HepG2 (cell line): ENCODE results near the gene CDC123. TPM values are rescaled to one million over a fixed set of nuclear protein-coding genes. Genes with fewer than 3 reads are reported as not detected.

ENCODE experiments used
- ATAC-seq: fragments of 200-7000 bp; cut with Tn5 transposase; 3 replicates; pipeline ENCODE4 v1.9.1; 2020; ENCODE audit warnings: mild to moderate bottlenecking, moderate library complexity
- BruUV-seq: library from RNA; stranded (reverse); fragments of 400-500 nt; replicated peaks from 2 replicates; lab custom pipeline; 2021; lab: Mats Ljungman, UMichigan
- CTCF ChIA-PET: fragments of 300-600 bp; formaldehyde crosslinking; extraction: SDS; loops from one replicate; lab custom pipeline; 2021; ENCODE audit warnings: low total read pairs, inconsistent platforms, low intra/inter-chr PET ratio; lab: Yijun Ruan, JAX
- POLR2A ChIA-PET: fragments of 350-600 bp; sonication (Branson Sonifier 250); formaldehyde crosslinking; loops from one replicate; lab custom pipeline; 2020; ENCODE audit warnings: antibody characterized with exemption, inconsistent platforms; lab: Yijun Ruan, JAX
- DNase-seq: peaks from one replicate; pipeline ENCODE4 v3.0.0-alpha.2; 2015; ENCODE audit warnings: low spot score
- FAIRE-seq: peaks from 3 replicates; lab custom pipeline; 2011; peaks lifted over from hg19 to GRCh38; lab: Jason Lieb, UNC
- H2AFZ ChIP-seq: one replicate; pipeline ENCODE4 v1.6.1; 2011; ENCODE audit warnings: low read length, inconsistent platforms
- H3K27ac ChIP-seq: fragments of 300-600 bp; 3 replicates; pipeline ENCODE4 v1.8.0; 2011; ENCODE audit warnings: mixed run types, mild to moderate bottlenecking, mixed read lengths, low read length, inconsistent platforms; ENCODE audit not compliant: insufficient read depth; ENCODE audit errors: extremely low read length
- H3K27me3 ChIP-seq, 2 experiments: fragments of 200-600 bp in 1 of 2; 2 replicates in 1 of 2; 3 replicates in 1 of 2; pipeline versions ENCODE4 v1.6.0 to v1.8.0; 2011; ENCODE audit warnings: low read length in 2 of 2, mild to moderate bottlenecking in 2 of 2, moderate library complexity in 2 of 2, inconsistent platforms in 1 of 2; ENCODE audit not compliant: insufficient read depth in 2 of 2, control insufficient read depth in 1 of 2
- H3K36me3 ChIP-seq, 2 experiments: fragments of 200-600 bp in 1 of 2; replicated peaks in 1 of 2; 2 replicates in 1 of 2; 3 replicates in 1 of 2; pipeline versions ENCODE4 v1.5.1 to v1.8.0; 2011; ENCODE audit warnings: low read length in 2 of 2, inconsistent platforms in 1 of 2; ENCODE audit not compliant: insufficient read depth in 2 of 2, control insufficient read depth in 1 of 2
- H3K4me1 ChIP-seq: 2 replicates; pipeline ENCODE4 v1.5.1; 2012; ENCODE audit warnings: low read length, inconsistent platforms; ENCODE audit not compliant: insufficient read depth
- H3K4me2 ChIP-seq: 2 replicates; pipeline ENCODE4 v1.6.0; 2011; ENCODE audit warnings: low read depth, low read length, inconsistent platforms
- H3K4me3 ChIP-seq, 3 experiments: fragments of 200-600 bp in 1 of 3; sonication (generic), shearing (Covaris generic) in 1 of 3; replicated peaks in 1 of 3; 2 replicates each; pipeline ENCODE4 v1.5.1; 2011 to 2016; ENCODE audit warnings: low read length in 3 of 3, inconsistent platforms in 2 of 3, low read depth in 2 of 3, mild to moderate bottlenecking in 2 of 3, control low read depth in 1 of 3, mixed read lengths in 1 of 3; ENCODE audit not compliant: insufficient read depth in 1 of 3
- H3K79me2 ChIP-seq: one replicate; pipeline ENCODE4 v1.6.1; 2011; ENCODE audit warnings: low read length, inconsistent platforms; ENCODE audit not compliant: insufficient read depth
- H3K9ac ChIP-seq: 2 replicates; pipeline ENCODE4 v1.6.0; 2011; ENCODE audit warnings: mild to moderate bottlenecking, low read depth, low read length, inconsistent platforms; ENCODE audit not compliant: insufficient read depth
- H3K9me3 ChIP-seq: 2 replicates; pipeline ENCODE4 v1.5.1; 2012; ENCODE audit warnings: mild to moderate bottlenecking, low read length
- H4K20me1 ChIP-seq: 2 replicates; pipeline ENCODE4 v1.6.0; 2011; ENCODE audit warnings: inconsistent platforms, mild to moderate bottlenecking, low read length, moderate library complexity; ENCODE audit not compliant: insufficient read depth
- AHR ChIP-seq: IDR thresholded peaks from 2 replicates; pipeline ENCODE4 v1.6.1; 2018; ENCODE audit warnings: missing genetic modification reagents, missing compliant biosample characterization
- FOXO1 ChIP-seq: sonication (generic); formaldehyde crosslinking; IDR thresholded peaks from 2 replicates; pipeline ENCODE4 v1.4.0; 2020; ENCODE audit warnings: missing genetic modification reagents
- KDM5B ChIP-seq: sonication (generic); formaldehyde crosslinking; IDR thresholded peaks from 2 replicates; pipeline ENCODE4 v1.4.0; 2020; ENCODE audit warnings: missing genetic modification reagents, mild to moderate bottlenecking, borderline replicate concordance
- MAF1 ChIP-seq: sonication (generic); formaldehyde crosslinking; IDR thresholded peaks from 2 replicates; pipeline ENCODE4 v1.5.0; 2020; ENCODE audit warnings: missing genetic modification reagents, borderline replicate concordance
- PRPF4 ChIP-seq: fragments of 200-400 bp; formaldehyde crosslinking; IDR thresholded peaks from 2 replicates; pipeline ENCODE4 v1.6.1; 2016; ENCODE audit warnings: low read length, low read depth; ENCODE audit not compliant: poor library complexity, severe bottlenecking
- PTBP1 ChIP-seq: fragments of 200-400 bp; formaldehyde crosslinking; IDR thresholded peaks from 2 replicates; pipeline ENCODE4 v1.6.1; 2018; ENCODE audit warnings: low read length, low read depth; ENCODE audit not compliant: poor library complexity, severe bottlenecking
- RCOR2 ChIP-seq: IDR thresholded peaks from 2 replicates; pipeline ENCODE4 v1.6.1; 2016; ENCODE audit warnings: missing biosample characterization, missing genetic modification reagents
- SOX5 ChIP-seq: IDR thresholded peaks from 2 replicates; pipeline ENCODE4 v1.6.1; 2016; ENCODE audit warnings: borderline replicate concordance
- THAP11 ChIP-seq: IDR thresholded peaks from 2 replicates; pipeline ENCODE4 v1.6.1; 2016; ENCODE audit warnings: missing biosample characterization, missing genetic modification reagents
- ZNF232 ChIP-seq: sonication (generic); formaldehyde crosslinking; IDR thresholded peaks from 2 replicates; pipeline ENCODE4 v1.4.0; 2020; ENCODE audit warnings: missing genetic modification reagents, borderline replicate concordance
- ZNF331 ChIP-seq: sonication (generic); formaldehyde crosslinking; IDR thresholded peaks from 2 replicates; pipeline ENCODE4 v1.4.0; 2020; ENCODE audit warnings: missing genetic modification reagents
- ZNF430 ChIP-seq: sonication (generic); formaldehyde crosslinking; IDR thresholded peaks from 2 replicates; pipeline ENCODE4 v1.9.0; 2021; ENCODE audit warnings: mild to moderate bottlenecking, missing genetic modification reagents
- ZNF501 ChIP-seq: sonication (generic); formaldehyde crosslinking; IDR thresholded peaks from 2 replicates; pipeline ENCODE4 v1.5.1; 2020; ENCODE audit warnings: mild to moderate bottlenecking, moderate library complexity, missing genetic modification reagents
- ZSCAN21 ChIP-seq: sonication (generic); formaldehyde crosslinking; IDR thresholded peaks from 2 replicates; pipeline ENCODE4 v1.8.0; 2022; ENCODE audit warnings: mild to moderate bottlenecking, missing genetic modification reagents, moderate library complexity, borderline replicate concordance
- ZSCAN31 ChIP-seq: sonication (generic); formaldehyde crosslinking; IDR thresholded peaks from 2 replicates; pipeline ENCODE4 v1.5.0; 2020; ENCODE audit warnings: low read depth, mild to moderate bottlenecking, missing genetic modification reagents
- WGBS: methylation state at CpG from one replicate; pipeline ENCODE4 v1.1.6; 2017; ENCODE audit warnings: low lambda C conversion rate; 5-methylcytosine and 5-hydroxymethylcytosine counted together
- in situ Hi-C: cut with HindIII; loops from 2 replicates; pipeline ENCODE4 v1.10.0; 2017; ENCODE audit warnings: low pct_unique_long_range_greater_than_20kb; ENCODE audit not compliant: extremely low pct_ligation_motif_present
- intact Hi-C: fragments of 100-400 bp; cut with micrococcal nuclease; formaldehyde crosslinking; loops from one replicate; pipeline ENCODE4 v1.10.0; 2022; ENCODE audit not compliant: unreplicated experiment
- polyA plus RNA-seq, 8 experiments: library from polyadenylated mRNA; depleted of rRNA in 3 of 8; stranded (reverse) in 7 of 8; unstranded in 1 of 8; fragments of >200 nt; fragmentation: Illumina TruSeq in 4 of 8; extraction: Trizol in 4 of 8; gene quantifications; 2 replicates each; pipeline versions ENCODE4 v1.2.1 to v1.2.3, GENCODE V29; 2011 to 2016; ENCODE audit warnings: low read depth in 4 of 8, missing spikeins in 1 of 8, mixed read lengths in 1 of 8; ENCODE audit not compliant: insufficient read depth in 1 of 8
- total RNA-seq, 5 experiments: library from RNA; depleted of rRNA; stranded (reverse); fragments of >200 nt; fragmentation: Illumina TruSeq; extraction: Trizol; gene quantifications; 2 replicates each; pipeline ENCODE4 v1.2.3, GENCODE V29; 2016; ENCODE audit warnings: low read depth in 1 of 5
- TF ChIP-seq, protein P1 (sequence below): sonication (generic); formaldehyde crosslinking; IDR thresholded peaks from 2 replicates; pipeline ENCODE4 v1.5.0; 2020; ENCODE audit warnings: missing genetic modification reagents
- TF ChIP-seq, protein P2 (sequence below): sonication (generic); formaldehyde crosslinking; IDR thresholded peaks from 2 replicates; pipeline ENCODE4 v1.5.1; 2020; ENCODE audit warnings: mild to moderate bottlenecking, missing genetic modification reagents, borderline replicate concordance
- TF ChIP-seq, protein P3 (sequence below): sonication (generic); formaldehyde crosslinking; IDR thresholded peaks from 2 replicates; pipeline ENCODE4 v1.5.0; 2020; ENCODE audit warnings: missing genetic modification reagents, mild to moderate bottlenecking, borderline replicate concordance
- TF ChIP-seq, protein P4 (sequence below): sonication (generic); formaldehyde crosslinking; IDR thresholded peaks from 2 replicates; pipeline ENCODE4 v1.4.0; 2020; ENCODE audit warnings: mild to moderate bottlenecking, missing genetic modification reagents

The CDC123 gene
- total and polyA plus RNA-seq, 2 of the 13 experiments (the other 11 are each of a cell fraction or from before 2014, with no cell fraction given): 63.3 to 153 TPM

DNA sequence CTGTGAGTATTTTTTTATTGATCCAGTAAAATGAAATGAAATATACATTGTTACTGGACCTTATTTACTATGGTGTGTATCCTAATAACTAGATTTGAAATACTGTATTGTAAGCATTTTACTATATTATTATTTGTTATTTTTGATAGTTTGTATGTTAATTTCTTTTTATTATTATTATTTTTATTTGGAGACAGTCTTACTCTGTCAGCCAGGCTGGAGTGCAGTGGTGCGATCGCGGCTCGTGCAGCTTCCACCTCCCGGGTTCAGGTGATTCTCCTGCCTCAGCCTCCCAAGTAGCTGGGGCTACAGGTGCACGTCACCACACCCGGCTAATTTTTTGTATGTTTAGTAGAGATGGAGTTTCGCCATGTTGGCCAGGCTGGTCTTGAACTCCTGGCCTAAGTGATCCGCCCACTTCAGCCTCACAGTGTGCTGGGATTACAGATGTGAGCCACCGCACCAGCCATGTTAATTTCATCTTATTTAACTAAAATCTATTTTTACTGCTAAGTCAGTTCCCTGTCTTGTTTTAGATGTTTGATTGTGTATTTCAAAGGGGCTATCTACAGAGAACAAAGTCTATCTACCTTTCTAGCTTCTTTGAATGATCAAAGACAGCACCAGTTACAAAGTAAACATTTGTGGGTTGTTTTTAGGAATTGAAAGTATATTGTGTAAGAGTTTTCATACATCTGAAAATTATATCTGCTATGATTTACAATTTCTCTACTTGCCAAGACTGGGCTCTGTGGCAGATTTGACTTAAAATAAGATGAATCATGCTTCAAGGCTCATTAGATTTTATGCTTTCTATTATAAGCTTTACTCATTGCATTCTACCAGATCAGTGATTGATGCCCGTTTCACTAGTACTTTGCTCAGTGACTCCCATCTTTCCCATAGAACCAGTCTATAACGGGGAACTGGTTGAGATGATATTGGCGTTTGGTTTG, 41.6 kb downstream of the CDC123 start:
- BruUV-seq: no TSS peak
- H2AFZ ChIP-seq: no peak overlapping the region
- WGBS: 39% methylated on average over 13 of the region's 13 CpGs
- peaks cover 3% of the 10 kb centered on the region for H3K79me2 ChIP-seq
- FAIRE-seq: peak; percentile 71
- in situ Hi-C loops: no loop called here
- intact Hi-C loops: no loop called here
- no peaks in the 10 kb centered on the region for H3K27me3 ChIP-seq
- no peak overlapping the region; the same call in 1 of the 2 replicates for H3K9ac ChIP-seq
- H4K20me1 ChIP-seq: no peaks in the 10 kb centered on the region
- H3K27ac ChIP-seq: peak overlapping the region; percentile 74
- no peaks in the 10 kb centered on the region for H3K9me3 ChIP-seq
- DNase-seq: peak; percentile 94
- peak overlapping the region; percentile 25 for H3K4me2 ChIP-seq
- ChIA-PET POLR2A (interaction anchor here (1.3 kb wide), 1 partner anchor 23 kb away, joined by 3 read pairs; no protein-coding TSS in a partner anchor), CTCF (no interaction called here)
- peak; percentile 82 for ATAC-seq
- no peak overlapping the region for H3K4me3 ChIP-seq
- peaks cover 51% of the 10 kb centered on the region for H3K4me1 ChIP-seq
- H3K36me3 ChIP-seq: peaks cover 11 to 35% of the 10 kb centered on the region in 2 experiments
- TF ChIP-seq, protein P1, sequence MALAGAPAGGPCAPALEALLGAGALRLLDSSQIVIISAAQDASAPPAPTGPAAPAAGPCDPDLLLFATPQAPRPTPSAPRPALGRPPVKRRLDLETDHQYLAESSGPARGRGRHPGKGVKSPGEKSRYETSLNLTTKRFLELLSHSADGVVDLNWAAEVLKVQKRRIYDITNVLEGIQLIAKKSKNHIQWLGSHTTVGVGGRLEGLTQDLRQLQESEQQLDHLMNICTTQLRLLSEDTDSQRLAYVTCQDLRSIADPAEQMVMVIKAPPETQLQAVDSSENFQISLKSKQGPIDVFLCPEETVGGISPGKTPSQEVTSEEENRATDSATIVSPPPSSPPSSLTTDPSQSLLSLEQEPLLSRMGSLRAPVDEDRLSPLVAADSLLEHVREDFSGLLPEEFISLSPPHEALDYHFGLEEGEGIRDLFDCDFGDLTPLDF (CRISPR knock-in tag): no peak
- TF ChIP-seq ZSCAN31 (CRISPR knock-in tag): no peak
- TF ChIP-seq ZNF232 (CRISPR knock-in tag): no peak
- 0 out of 2 replicates have a peak, but pooled peaks have one; percentile 49 for TF ChIP-seq FOXO1 (CRISPR knock-in tag)
- TF ChIP-seq, protein P2, sequence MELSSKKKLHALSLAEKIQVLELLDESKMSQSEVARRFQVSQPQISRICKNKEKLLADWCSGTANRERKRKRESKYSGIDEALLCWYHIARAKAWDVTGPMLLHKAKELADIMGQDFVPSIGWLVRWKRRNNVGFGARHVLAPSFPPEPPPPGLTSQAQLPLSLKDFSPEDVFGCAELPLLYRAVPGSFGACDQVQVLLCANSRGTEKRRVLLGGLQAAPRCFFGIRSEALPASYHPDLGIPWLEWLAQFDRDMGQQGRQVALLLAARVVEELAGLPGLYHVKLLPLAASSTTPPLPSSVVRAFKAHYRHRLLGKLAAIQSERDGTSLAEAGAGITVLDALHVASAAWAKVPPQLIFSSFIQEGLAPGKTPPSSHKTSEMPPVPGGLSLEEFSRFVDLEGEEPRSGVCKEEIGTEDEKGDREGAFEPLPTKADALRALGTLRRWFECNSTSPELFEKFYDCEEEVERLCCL: no peak
- TF ChIP-seq, protein P3, sequence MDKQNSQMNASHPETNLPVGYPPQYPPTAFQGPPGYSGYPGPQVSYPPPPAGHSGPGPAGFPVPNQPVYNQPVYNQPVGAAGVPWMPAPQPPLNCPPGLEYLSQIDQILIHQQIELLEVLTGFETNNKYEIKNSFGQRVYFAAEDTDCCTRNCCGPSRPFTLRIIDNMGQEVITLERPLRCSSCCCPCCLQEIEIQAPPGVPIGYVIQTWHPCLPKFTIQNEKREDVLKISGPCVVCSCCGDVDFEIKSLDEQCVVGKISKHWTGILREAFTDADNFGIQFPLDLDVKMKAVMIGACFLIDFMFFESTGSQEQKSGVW: no peak
- no peak for TF ChIP-seq MAF1 (CRISPR knock-in tag)
- no peak for TF ChIP-seq ZNF331 (CRISPR knock-in tag)
- no peak for TF ChIP-seq ZSCAN21 (CRISPR knock-in tag)
- TF ChIP-seq RCOR2 (CRISPR knock-in tag): peak; percentile 76; the same call in 1 of the 2 replicates
- TF ChIP-seq THAP11: peak; percentile 15; the same call in 1 of the 2 replicates
- no peak for TF ChIP-seq AHR
- TF ChIP-seq, protein P4, sequence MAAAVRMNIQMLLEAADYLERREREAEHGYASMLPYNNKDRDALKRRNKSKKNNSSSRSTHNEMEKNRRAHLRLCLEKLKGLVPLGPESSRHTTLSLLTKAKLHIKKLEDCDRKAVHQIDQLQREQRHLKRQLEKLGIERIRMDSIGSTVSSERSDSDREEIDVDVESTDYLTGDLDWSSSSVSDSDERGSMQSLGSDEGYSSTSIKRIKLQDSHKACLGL (CRISPR knock-in tag): no peak
- TF ChIP-seq ZNF430 (CRISPR knock-in tag): no peak
- TF ChIP-seq KDM5B: no peak
- peak; percentile 89 for TF ChIP-seq SOX5 (CRISPR knock-in tag)
- TF ChIP-seq PTBP1: no peak
- no peak for TF ChIP-seq PRPF4
- no peak for TF ChIP-seq ZNF501
